Ascending aorta (tissue), 2 donors: ENCODE data around the gene MYH2. TPM values are rescaled to one million over a fixed set of nuclear protein-coding genes. Genes with fewer than 3 reads are reported as not detected.

ENCODE experiments used
- DNase-seq, 2 donors: peaks; one replicate each; pipeline ENCODE4 v3.0.0-alpha.2; 2019; ENCODE audit warnings: low spot score in 2 of 2
- H3K27ac ChIP-seq, 2 donors: fragments of 200-600 bp; sonication (generic); one replicate each; pipeline ENCODE4 v1.5.1; 2016 to 2017; ENCODE audit warnings: mild to moderate bottlenecking in 1 of 2
- H3K27me3 ChIP-seq: fragments of 200-600 bp; sonication (generic); one replicate; pipeline ENCODE4 v1.5.1; 2017
- H3K36me3 ChIP-seq, 2 donors: fragments of 200-600 bp; sonication (generic); one replicate each; pipeline ENCODE4 v1.5.1; 2016
- H3K4me1 ChIP-seq, 2 donors: fragments of 200-600 bp; sonication (generic); one replicate each; pipeline ENCODE4 v1.5.1; 2016 to 2017; ENCODE audit warnings: mild to moderate bottlenecking in 1 of 2
- H3K4me3 ChIP-seq, 2 donors: fragments of 200-600 bp; sonication (generic); one replicate each; pipeline ENCODE4 v1.5.1; 2016 to 2017; ENCODE audit warnings: mild to moderate bottlenecking in 1 of 2
- H3K9me3 ChIP-seq, 2 donors: fragments of 200-600 bp; sonication (generic); one replicate each; pipeline ENCODE4 v1.5.1; 2016
- CTCF ChIP-seq, 3 experiments: fragments of 200-600 bp in 2 of 3; fragments of 450-650 bp in 1 of 3; sonication (generic) in 2 of 3; IDR thresholded peaks; one replicate each; pipeline ENCODE4 v1.5.1; 2016 to 2019; ENCODE audit warnings: antibody characterized with exemption in 3 of 3, mild to moderate bottlenecking in 1 of 3, moderate library complexity in 1 of 3
- intact Hi-C: fragments of 100-400 bp; cut with DNase I; formaldehyde crosslinking; loops from one replicate; pipeline ENCODE4 v1.15.1; 2023
- total RNA-seq: library from RNA; depleted of rRNA; stranded (reverse); fragments of >200 nt; gene quantifications from one replicate; pipeline ENCODE4 v1.1.0, GENCODE V29; 2016

The MYH2 gene
- total RNA-seq, 1 donor from 2014 or later: not detected

- H3K27me3 ChIP-seq: no peaks in the 10 kb centered on the region
- intact Hi-C loops: no loop called here
Observed at GRCh38 chr17:10482252-10482651, 67.2 kb downstream of the MYH2 start.

GRCh38 chr17:10477701-10478100 is 71.8 kb downstream of the MYH2 start:
- Histone ChIP-seq H3K36me3 (no peaks in the 10 kb centered on the region), H3K9me3 (no peaks in the 10 kb centered on the region), H3K4me3 (no peak overlapping the region), H3K27ac (no peak overlapping the region), H3K4me1 (no peaks in the 10 kb centered on the region), H3K27me3 (no peaks in the 10 kb centered on the region)
- DNase-seq: no peak
- TF ChIP-seq CTCF (IDR thresholded peaks at IDR 0.05): no peak
- intact Hi-C loops: no loop called here

More at GRCh38 chr17:10482252-10482651, 67.2 kb downstream of the MYH2 start:
- TF ChIP-seq CTCF (IDR thresholded peaks at IDR 0.05): no peak
- H3K9me3 ChIP-seq: no peaks in the 10 kb centered on the region
- H3K36me3 ChIP-seq: no peaks in the 10 kb centered on the region
- no peaks in the 10 kb centered on the region for H3K4me1 ChIP-seq
- no peak overlapping the region for H3K27ac ChIP-seq
- DNase-seq: no peak
- H3K4me3 ChIP-seq: no peak overlapping the region

GRCh38 chr17:10474536-10474935 is 74.9 kb downstream of the MYH2 start:
- H3K9me3 ChIP-seq: no peaks in the 10 kb centered on the region
- H3K27me3 ChIP-seq: no peaks in the 10 kb centered on the region
- intact Hi-C loops: no loop called here
- H3K4me1 ChIP-seq: no peaks in the 10 kb centered on the region
- H3K36me3 ChIP-seq: no peaks in the 10 kb centered on the region
- no peak for DNase-seq
- no peak for TF ChIP-seq CTCF (IDR thresholded peaks at IDR 0.05)
- H3K27ac ChIP-seq: no peak overlapping the region
- H3K4me3 ChIP-seq: no peak overlapping the region

GRCh38 chr17:10471858-10472257 is 77.6 kb downstream of the MYH2 start:
- H3K9me3 ChIP-seq: no peaks in the 10 kb centered on the region
- no peak overlapping the region for H3K4me3 ChIP-seq
- no peaks in the 10 kb centered on the region for H3K27me3 ChIP-seq
- intact Hi-C loops: no loop called here
- H3K27ac ChIP-seq: no peak overlapping the region
- H3K36me3 ChIP-seq: no peaks in the 10 kb centered on the region
- H3K4me1 ChIP-seq: no peaks in the 10 kb centered on the region
- DNase-seq: no peak
- no peak for TF ChIP-seq CTCF (IDR thresholded peaks at IDR 0.05)

Other genes with a start within 250 kb of the MYH2 start
- gene MYH13, start 176.7 kb downstream of the MYH2 start, total RNA-seq: not detected
- gene MYH8, start 127.7 kb downstream of the MYH2 start, total RNA-seq: not detected
- not detected for gene MYH4, start 80.1 kb downstream of the MYH2 start, total RNA-seq
- not detected for gene MYH1, start 31.1 kb downstream of the MYH2 start, total RNA-seq
- gene MYH3, start 107.7 kb upstream of the MYH2 start, total RNA-seq: 0.32 TPM
- gene SCO1, start 147.9 kb upstream of the MYH2 start, total RNA-seq: 173 TPM
- gene ADPRM, start 147.9 kb upstream of the MYH2 start, total RNA-seq: not detected
- gene TMEM220, start 180.4 kb upstream of the MYH2 start, total RNA-seq: 0.53 TPM